ENCODE measurements around the gene LYVE1.

The LYVE1 gene

GRCh38 chr11:10522921-10523320 is 45.5 kb downstream of the LYVE1 start:
- DNase-seq (ENCODE audit: low read depth), result no peak

- DNase-seq (ENCODE audit: low read depth), result no peak
Measured at GRCh38 chr11:10522276-10522675, 46.2 kb downstream of the LYVE1 start.

- DNase-seq (ENCODE audit: low read depth), result no peak
Measured at GRCh38 chr11:10520562-10520961, 47.9 kb downstream of the LYVE1 start.

GRCh38 chr11:10519630-10520029 is 48.8 kb downstream of the LYVE1 start:
- no peak for DNase-seq (ENCODE audit: low read depth)

- DNase-seq (ENCODE audit: low read depth), result no peak
Measured at GRCh38 chr11:10518891-10519290, 49.6 kb downstream of the LYVE1 start.

- no peak for DNase-seq (ENCODE audit: low read depth)
Measured at GRCh38 chr11:10518123-10518522, 50.3 kb downstream of the LYVE1 start.

- no peak for DNase-seq (ENCODE audit: low read depth)
Measured at GRCh38 chr11:10515418-10515817, 53.0 kb downstream of the LYVE1 start.

- DNase-seq (ENCODE audit: low read depth), result no peak
Measured at GRCh38 chr11:10514709-10515108, 53.8 kb downstream of the LYVE1 start.

- no peak for DNase-seq (ENCODE audit: low read depth)
Measured at GRCh38 chr11:10514202-10514601, 54.3 kb downstream of the LYVE1 start.

- no peak for DNase-seq (ENCODE audit: low read depth)
Measured at GRCh38 chr11:10511181-10511621, 57.3 kb downstream of the LYVE1 start.
